Glomerular visceral epithelial cell (primary cell): Measurements from ENCODE around the gene NDE1.
"Not testable (repeated sequence)": the region's sequence is repeated elsewhere in the genome, so short reads cannot be mapped to it uniquely, and the experiment has no call there.

ENCODE experiments used
- DNase-seq: peaks from one replicate; pipeline ENCODE4 v3.0.0-alpha.2; 2016; ENCODE audit errors: extremely low spot score

The NDE1 gene

GRCh38 chr16:15699819-15700218, 49.8 kb downstream of the NDE1 start:
- DNase-seq: no peak

- DNase-seq: no peak
These were observed 51.3 kb downstream of the NDE1 start for GRCh38 chr16:15701367-15701766.

GRCh38 chr16:15701975-15702970, 52.2 kb downstream of the NDE1 start:
- no peak for DNase-seq

- no peak for DNase-seq
These were observed 53.1 kb downstream of the NDE1 start for GRCh38 chr16:15703029-15703736.

GRCh38 chr16:15704545-15704987, 54.5 kb downstream of the NDE1 start:
- peak; percentile 52 for DNase-seq

- DNase-seq: no peak
These were observed 55.1 kb downstream of the NDE1 start for GRCh38 chr16:15705064-15705565.

- DNase-seq: no peak
These were observed 57.3 kb downstream of the NDE1 start for GRCh38 chr16:15707332-15707731.

- DNase-seq: no peak
These were observed 58.1 kb downstream of the NDE1 start for GRCh38 chr16:15708096-15708495.

- DNase-seq: no peak
These were observed 59.0 kb downstream of the NDE1 start for GRCh38 chr16:15708997-15709396.

- no peak for DNase-seq
These were observed 64.5 kb downstream of the NDE1 start for GRCh38 chr16:15714393-15715172.

- DNase-seq: no peak
These were observed 65.2 kb downstream of the NDE1 start for GRCh38 chr16:15715221-15715620.

- no peak for DNase-seq
These were observed 66.8 kb downstream of the NDE1 start for GRCh38 chr16:15716694-15717447.

GRCh38 chr16:15721018-15721417, 71.0 kb downstream of the NDE1 start:
- DNase-seq: no peak

- DNase-seq: no peak
These were observed 73.8 kb downstream of the NDE1 start for GRCh38 chr16:15723808-15724207.

GRCh38 chr16:15725641-15726240, 75.7 kb downstream of the NDE1 start:
- DNase-seq: no peak

GRCh38 chr16:15726715-15727114, 76.7 kb downstream of the NDE1 start:
- DNase-seq: no peak

GRCh38 chr16:15727697-15728096, 77.7 kb downstream of the NDE1 start:
- DNase-seq: not testable (repeated sequence)

GRCh38 chr16:15729152-15729551, 79.1 kb downstream of the NDE1 start:
- no peak for DNase-seq

- no peak for DNase-seq
These were observed 82.4 kb downstream of the NDE1 start for GRCh38 chr16:15732416-15732815.

- DNase-seq: no peak
These were observed 85.6 kb downstream of the NDE1 start for GRCh38 chr16:15735610-15736009.

- DNase-seq: no peak
These were observed 86.5 kb downstream of the NDE1 start for GRCh38 chr16:15736529-15736928.
